GM19397 (cell line): ENCODE data around the gene CCR5AS.
"Not testable (repeated sequence)": the region's sequence is repeated elsewhere in the genome, so short reads cannot be mapped to it uniquely, and the experiment has no call there.

Experiments used
- ATAC-seq: cut with Tn5 transposase; IDR thresholded peaks from one replicate; pipeline ENCODE4 v1.9.1; 2021; ENCODE audit warnings: mild to moderate bottlenecking, moderate library complexity; ENCODE audit not compliant: unreplicated experiment

Gene CCR5AS

GRCh38 chr3:46429671-46430070, 22.8 kb upstream of the CCR5AS start:
- ATAC-seq = no peak

DNA sequence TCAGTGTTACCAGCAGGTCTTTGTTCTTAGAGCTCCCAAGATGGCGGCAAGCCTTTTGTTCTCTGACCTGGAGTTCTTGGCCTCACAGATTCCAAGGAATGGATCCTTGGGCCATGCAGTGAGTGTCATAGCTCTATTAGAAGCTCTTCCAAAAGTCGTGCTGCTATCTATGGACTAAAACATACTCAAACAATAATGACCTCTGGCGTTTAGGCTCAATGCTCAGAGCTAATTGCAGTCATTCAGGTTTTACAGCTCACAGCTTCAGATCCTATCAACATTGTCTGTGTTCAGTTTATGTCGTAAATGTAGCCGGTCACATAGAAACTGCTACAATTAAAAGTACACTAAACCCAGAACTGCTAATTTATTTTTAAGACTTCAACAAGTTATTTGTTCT, 22.4 kb upstream of the CCR5AS start:
- no peak for ATAC-seq

- no peak for ATAC-seq
Observed at GRCh38 chr3:46427916-46428833, 21.3 kb upstream of the CCR5AS start.

DNA sequence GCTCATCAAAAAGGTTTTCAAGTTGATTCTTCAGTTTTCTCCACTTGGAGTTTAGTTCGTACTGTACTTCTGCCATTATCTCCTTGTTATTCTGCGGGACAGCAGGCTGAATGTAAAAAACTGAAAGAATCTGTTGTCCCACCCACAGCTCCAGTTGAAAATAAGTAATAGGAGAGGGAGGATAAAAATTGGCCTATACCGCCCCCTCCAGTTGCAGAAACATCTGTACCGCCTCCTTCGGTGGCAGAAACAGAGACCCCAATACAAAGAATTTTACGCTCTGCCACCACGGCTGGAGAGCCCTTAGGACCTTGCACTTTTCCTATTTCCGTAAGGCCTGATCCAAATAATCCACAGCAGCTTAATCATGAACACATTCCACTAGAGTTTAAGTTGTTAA, 20.5 kb upstream of the CCR5AS start:
- not testable (repeated sequence) for ATAC-seq

- not testable (repeated sequence) for ATAC-seq
Observed at GRCh38 chr3:46426476-46426875, 19.6 kb upstream of the CCR5AS start.

GRCh38 chr3:46423588-46423987, 16.7 kb upstream of the CCR5AS start:
- no peak for ATAC-seq

DNA sequence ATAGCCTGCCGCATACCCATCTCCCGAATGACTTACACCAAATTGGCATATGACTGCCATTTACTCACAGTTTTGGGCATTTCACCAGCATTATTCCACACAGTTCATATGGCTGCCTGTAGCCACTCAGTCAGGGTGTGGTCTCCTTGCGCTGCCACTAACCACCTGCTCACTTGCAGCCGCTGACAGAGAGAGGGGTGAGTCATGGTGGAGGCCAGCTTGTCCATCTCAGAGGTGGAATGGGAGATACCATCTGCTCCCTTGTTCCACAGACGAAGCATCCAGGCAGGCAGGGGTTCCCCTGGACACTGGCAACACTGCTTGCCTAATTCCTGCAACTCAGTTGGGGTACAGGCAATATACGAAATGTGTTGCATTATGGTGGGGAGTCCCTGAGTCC, 15.8 kb upstream of the CCR5AS start:
- no peak for ATAC-seq

DNA sequence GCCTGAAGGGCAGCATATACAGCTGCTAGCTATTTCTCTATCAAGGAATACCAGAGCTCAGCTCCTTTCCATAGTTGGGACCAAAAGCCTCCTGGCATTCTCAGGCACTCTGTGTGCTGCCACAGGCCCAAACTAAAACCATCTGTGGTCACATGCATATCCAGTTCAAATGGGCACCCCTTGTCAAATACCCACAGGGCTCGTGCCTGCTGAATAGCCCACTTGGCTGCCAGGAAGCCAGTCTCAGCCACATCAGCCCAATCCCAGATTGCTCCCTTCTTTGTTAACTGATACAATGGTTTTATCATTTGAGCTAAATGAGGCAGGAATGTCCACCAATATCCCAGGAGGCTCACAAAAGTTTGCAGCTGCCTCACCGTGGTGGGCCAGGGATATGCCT, 14.1 kb upstream of the CCR5AS start:
- no peak for ATAC-seq

DNA sequence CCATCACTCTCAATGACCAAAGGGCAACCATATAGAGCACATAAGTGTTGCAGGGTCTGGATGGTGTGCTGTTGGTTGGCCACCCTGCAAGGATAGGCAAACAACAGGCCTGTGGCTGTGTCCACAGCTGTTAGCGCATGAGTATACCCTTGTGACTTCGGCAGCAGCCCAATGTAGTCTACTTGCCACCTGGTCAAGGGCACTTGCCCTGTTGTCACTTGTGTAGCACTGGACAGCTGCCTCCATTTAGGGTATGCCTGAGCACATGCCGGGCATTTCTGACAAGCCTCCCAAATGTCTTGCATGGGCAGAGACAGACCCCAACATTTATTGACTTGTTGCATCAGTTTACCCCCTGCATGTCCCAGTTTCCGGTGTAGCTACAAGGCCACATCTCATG, 12.9 kb upstream of the CCR5AS start:
- ATAC-seq = no peak

DNA sequence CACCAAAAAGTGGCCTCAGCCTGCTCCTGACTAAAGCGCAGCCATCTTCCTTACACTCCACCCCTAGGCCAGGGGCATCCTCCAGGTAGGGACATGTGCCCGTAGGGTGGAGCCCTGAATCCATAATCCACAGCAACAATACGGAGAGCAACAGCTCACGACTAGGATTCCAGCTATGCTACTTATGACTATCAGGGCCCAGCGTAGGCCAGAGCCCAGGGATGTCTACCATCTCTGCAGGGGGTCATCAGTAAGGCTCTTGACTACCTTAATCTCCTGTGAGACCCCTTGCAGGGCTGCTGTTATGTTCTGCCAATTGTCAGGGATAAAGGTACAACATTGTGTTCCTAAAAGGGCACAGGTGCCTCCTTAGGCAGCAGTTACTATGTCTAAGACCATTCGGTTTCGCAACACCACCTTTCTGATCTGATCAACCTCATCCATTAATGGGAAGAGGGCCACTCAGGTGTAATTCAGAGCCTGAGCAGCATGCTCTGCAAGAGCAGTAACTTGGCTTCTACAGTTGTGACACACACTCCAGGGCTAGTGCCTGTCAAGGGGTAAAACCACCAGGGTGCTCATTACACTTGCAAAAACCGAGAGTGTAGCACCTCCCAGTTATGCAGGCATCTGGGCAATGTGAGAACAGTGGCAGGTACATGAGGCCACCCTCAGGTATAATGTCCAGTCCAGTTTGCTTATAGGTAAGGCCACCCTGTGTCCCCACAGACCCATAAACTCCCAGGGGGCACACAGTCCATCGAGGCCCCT, 11.2 kb upstream of the CCR5AS start:
- ATAC-seq = no peak

- no peak for ATAC-seq
Observed at GRCh38 chr3:46416811-46417510, 10.1 kb upstream of the CCR5AS start.

DNA sequence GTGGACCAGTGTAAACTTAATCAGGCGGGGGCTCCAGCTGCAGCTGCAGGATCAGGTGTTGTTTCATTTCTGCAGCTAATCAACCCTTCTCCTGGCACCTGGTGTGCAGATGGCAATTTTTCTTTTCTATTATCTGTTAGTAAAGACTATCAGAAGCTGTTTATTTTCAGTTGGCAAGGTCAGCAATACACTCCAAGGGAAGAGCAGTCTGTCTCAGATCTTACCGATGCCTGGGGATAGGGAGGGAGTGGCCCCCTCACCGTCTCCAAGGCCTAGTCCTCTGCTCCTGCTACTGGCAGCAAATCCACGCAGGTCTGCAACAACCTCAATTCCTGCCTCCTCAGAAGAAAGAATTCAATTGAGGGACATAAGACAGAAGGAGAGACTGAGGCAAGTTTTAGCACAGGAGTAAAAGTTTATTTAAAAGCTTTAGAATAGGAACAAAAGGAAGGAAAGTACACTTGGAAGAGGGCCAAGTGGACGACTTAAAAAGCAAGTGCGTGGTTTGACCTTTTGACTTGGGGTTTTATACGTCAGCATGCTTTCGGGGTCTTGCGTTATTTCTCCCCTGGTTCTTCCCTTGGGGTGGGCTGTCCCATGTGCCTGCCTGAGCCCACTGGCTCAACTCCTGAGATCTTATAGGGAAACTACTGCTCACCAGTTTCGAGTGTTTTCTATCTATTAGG, 9.4 kb upstream of the CCR5AS start:
- ATAC-seq = no peak

GRCh38 chr3:46414739-46415138, 7.9 kb upstream of the CCR5AS start:
- ATAC-seq = no peak

GRCh38 chr3:46413951-46414350, 7.1 kb upstream of the CCR5AS start:
- no peak for ATAC-seq

- ATAC-seq = no peak
Observed at GRCh38 chr3:46412786-46413298, 6.0 kb upstream of the CCR5AS start.

DNA sequence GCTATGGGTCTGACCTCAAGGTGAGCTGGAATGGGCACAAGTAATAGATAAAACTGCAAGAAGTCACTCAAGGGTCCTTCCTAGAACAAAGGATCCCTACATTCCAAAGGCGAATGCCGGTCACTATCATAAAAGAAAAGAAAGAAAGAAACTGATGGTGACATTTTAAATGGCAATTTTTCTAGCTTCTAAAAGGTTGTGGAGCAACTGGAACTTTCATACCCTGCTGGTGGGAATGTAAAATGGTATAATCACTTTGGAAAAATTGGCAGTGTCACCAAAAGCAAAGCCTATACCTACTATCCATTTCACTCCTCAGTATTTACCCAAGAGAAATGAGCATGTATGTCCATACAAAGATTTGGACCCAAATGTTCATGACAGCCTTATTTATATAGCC, 4.4 kb upstream of the CCR5AS start:
- ATAC-seq = no peak

DNA sequence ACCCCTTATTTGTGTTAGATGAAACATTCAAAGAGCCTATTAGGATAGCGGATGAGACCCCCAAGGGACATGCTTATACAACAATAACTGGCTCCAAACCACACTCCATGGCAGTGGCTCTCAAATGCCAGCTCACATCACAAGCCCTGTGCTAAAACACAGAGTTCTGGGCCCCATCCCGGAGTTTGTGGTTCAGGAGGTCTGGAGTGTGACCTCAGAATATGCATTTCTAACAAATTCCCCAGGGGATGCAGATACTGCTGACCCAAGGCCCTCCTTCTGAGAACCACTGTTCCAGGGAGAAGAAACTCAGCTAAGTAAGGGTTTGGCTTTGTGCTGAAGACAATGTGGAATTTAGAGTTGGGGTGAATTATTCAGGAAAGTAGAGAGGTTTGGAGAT, 3.8 kb upstream of the CCR5AS start:
- ATAC-seq = no peak

- ATAC-seq = no peak
Observed at GRCh38 chr3:46409739-46410489, 3.0 kb upstream of the CCR5AS start.

- ATAC-seq = no peak
Observed at GRCh38 chr3:46408853-46409252, 2.0 kb upstream of the CCR5AS start.

DNA sequence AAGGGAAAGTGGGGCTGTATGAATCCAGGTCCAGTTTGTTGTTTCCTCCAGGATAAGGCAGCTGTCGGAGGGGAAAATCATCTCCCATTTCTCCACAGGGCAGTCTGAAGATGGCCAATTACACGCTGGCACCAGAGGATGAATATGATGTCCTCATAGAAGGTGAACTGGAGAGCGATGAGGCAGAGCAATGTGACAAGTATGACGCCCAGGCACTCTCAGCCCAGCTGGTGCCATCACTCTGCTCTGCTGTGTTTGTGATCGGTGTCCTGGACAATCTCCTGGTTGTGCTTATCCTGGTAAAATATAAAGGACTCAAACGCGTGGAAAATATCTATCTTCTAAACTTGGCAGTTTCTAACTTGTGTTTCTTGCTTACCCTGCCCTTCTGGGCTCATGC, 1.1 kb upstream of the CCR5AS start:
- no peak for ATAC-seq
